ENCODE measurements around the gene TFB1M. TPM values are rescaled to one million over a fixed set of nuclear protein-coding genes. Genes with fewer than 3 reads are reported as not detected.

The TFB1M gene
- total RNA-seq, 1 experiment from 2014 or later, result 19.5 TPM

GRCh38 chr6:155297669-155298068, 16.6 kb downstream of the TFB1M start:
- Histone ChIP-seq H3K27ac (no peak overlapping the region), H3K36me3 (ENCODE audit: low read depth) (peaks cover 13% of the 10 kb centered on the region; the same call in 1 of the 2 replicates), H3F3A (ENCODE audit: insufficient read depth, low read depth) (no peaks in the 10 kb centered on the region; the same call in 1 of the 2 replicates), H3K79me2 (ENCODE audit: low read depth) (no peaks in the 10 kb centered on the region), H2AFZ (no peak overlapping the region), H3K4me2 (no peak overlapping the region), H3K4me1 (replicated peaks; ENCODE audit: insufficient read depth) (no peaks in the 10 kb centered on the region), H3K9me2 (ENCODE audit: insufficient read depth) (no peaks in the 10 kb centered on the region), H4K20me1 (ENCODE audit: insufficient read depth) (no peaks in the 10 kb centered on the region), H3K9me3 (ENCODE audit: insufficient read depth, low read depth) (no peaks in the 10 kb centered on the region), H3K27me3 (ENCODE audit: insufficient read depth, low read depth) (no peaks in the 10 kb centered on the region), H3K4me3 (no peak overlapping the region)
- intact Hi-C loops (cut with micrococcal nuclease; ENCODE audit: unreplicated experiment), result no loop called here
- ChIA-PET CTCF (no interaction called here), POLR2A (ENCODE audit: unreplicated experiment) (interaction anchor here (0.6 to 0.8 kb wide), 2 partner anchors 17 to 83 kb away, joined by 3 to 5 read pairs; no protein-coding TSS in a partner anchor)
- TF ChIP-seq EZH2 (IDR thresholded peaks at IDR 0.05; ENCODE audit: low read depth) (no peak), CTCF (conservative IDR thresholded peaks at IDR 0.05) (no peak)
- no peak for DNase-seq
- BruUV-seq (replicated peaks), result no TSS peak

GRCh38 chr6:155292711-155293110, 21.6 kb downstream of the TFB1M start:
- no peaks in the 10 kb centered on the region for H3K9me2 ChIP-seq (ENCODE audit: insufficient read depth)
- H3K4me2 ChIP-seq, result no peak overlapping the region

GRCh38 chr6:155291291-155291690, 23.0 kb downstream of the TFB1M start:
- POLR2A ChIA-PET (ENCODE audit: unreplicated experiment), result interaction anchor here (0.6 kb wide), 1 partner anchor 792 kb away, joined by 3 read pairs; no protein-coding TSS in a partner anchor
- H3K79me2 ChIP-seq (ENCODE audit: low read depth), result no peaks in the 10 kb centered on the region
- H4K20me1 ChIP-seq (ENCODE audit: insufficient read depth), result no peaks in the 10 kb centered on the region
- intact Hi-C loops (cut with micrococcal nuclease; ENCODE audit: unreplicated experiment), result no loop called here
- no peak overlapping the region for H2AFZ ChIP-seq
- H3K9me3 ChIP-seq (ENCODE audit: insufficient read depth, low read depth), result no peaks in the 10 kb centered on the region
- 0 out of 2 replicates have a peak, but pooled peaks cover 4% of the 10 kb centered on the region for H3K36me3 ChIP-seq (ENCODE audit: low read depth)
- CTCF ChIA-PET, result no interaction called here
- H3K4me2 ChIP-seq, result no peak overlapping the region
- H3K4me1 ChIP-seq (replicated peaks; ENCODE audit: insufficient read depth), result no peaks in the 10 kb centered on the region
- H3K4me3 ChIP-seq, result no peak overlapping the region
- H3F3A ChIP-seq (ENCODE audit: insufficient read depth, low read depth), result no peaks in the 10 kb centered on the region; the same call in 1 of the 2 replicates
- no peak overlapping the region for H3K27ac ChIP-seq
- BruUV-seq (replicated peaks), result no TSS peak
- H3K9me2 ChIP-seq (ENCODE audit: insufficient read depth), result no peaks in the 10 kb centered on the region
- DNase-seq, result no peak
- TF ChIP-seq EZH2 (IDR thresholded peaks at IDR 0.05; ENCODE audit: low read depth), result no peak
- no peak for TF ChIP-seq CTCF (conservative IDR thresholded peaks at IDR 0.05)
- H3K27me3 ChIP-seq (ENCODE audit: insufficient read depth, low read depth), result no peaks in the 10 kb centered on the region

More at GRCh38 chr6:155292711-155293110, 21.6 kb downstream of the TFB1M start:
- POLR2A ChIA-PET (ENCODE audit: unreplicated experiment), result interaction anchor here (0.6 kb wide), 1 partner anchor 15 kb away, joined by 5 read pairs; no protein-coding TSS in a partner anchor
- H3K4me3 ChIP-seq, result no peak overlapping the region
- H3K27ac ChIP-seq, result no peak overlapping the region
- TF ChIP-seq CTCF (conservative IDR thresholded peaks at IDR 0.05), result no peak
- no peak for TF ChIP-seq EZH2 (IDR thresholded peaks at IDR 0.05; ENCODE audit: low read depth)
- H2AFZ ChIP-seq, result no peak overlapping the region
- H4K20me1 ChIP-seq (ENCODE audit: insufficient read depth), result no peaks in the 10 kb centered on the region
- no TSS peak for BruUV-seq (replicated peaks)
- no peaks in the 10 kb centered on the region for H3K79me2 ChIP-seq (ENCODE audit: low read depth)
- DNase-seq, result no peak
- H3K36me3 ChIP-seq (ENCODE audit: low read depth), result peaks cover 7% of the 10 kb centered on the region; the same call in 1 of the 2 replicates
- no peaks in the 10 kb centered on the region; the same call in 1 of the 2 replicates for H3F3A ChIP-seq (ENCODE audit: insufficient read depth, low read depth)
- no peaks in the 10 kb centered on the region for H3K4me1 ChIP-seq (replicated peaks; ENCODE audit: insufficient read depth)
- no peaks in the 10 kb centered on the region for H3K27me3 ChIP-seq (ENCODE audit: insufficient read depth, low read depth)
- H3K9me3 ChIP-seq (ENCODE audit: insufficient read depth, low read depth), result no peaks in the 10 kb centered on the region
- CTCF ChIA-PET, result interaction anchor here (0.7 kb wide), 1 partner anchor 612 kb away, joined by 5 read pairs; no protein-coding TSS in a partner anchor
- intact Hi-C loops (cut with micrococcal nuclease; ENCODE audit: unreplicated experiment), result no loop called here
